Measurements from ENCODE around the gene TFPT. TPM values are rescaled to one million over a fixed set of nuclear protein-coding genes. Genes with fewer than 3 reads are reported as not detected.

The TFPT gene
- total RNA-seq, 1 donor from 2014 or later: 38.2 TPM

GRCh38 chr19:54094426-54095000 lies 20.9 kb downstream of the TFPT start:
- intact Hi-C loops (cut with micrococcal nuclease): no loop called here

DNA sequence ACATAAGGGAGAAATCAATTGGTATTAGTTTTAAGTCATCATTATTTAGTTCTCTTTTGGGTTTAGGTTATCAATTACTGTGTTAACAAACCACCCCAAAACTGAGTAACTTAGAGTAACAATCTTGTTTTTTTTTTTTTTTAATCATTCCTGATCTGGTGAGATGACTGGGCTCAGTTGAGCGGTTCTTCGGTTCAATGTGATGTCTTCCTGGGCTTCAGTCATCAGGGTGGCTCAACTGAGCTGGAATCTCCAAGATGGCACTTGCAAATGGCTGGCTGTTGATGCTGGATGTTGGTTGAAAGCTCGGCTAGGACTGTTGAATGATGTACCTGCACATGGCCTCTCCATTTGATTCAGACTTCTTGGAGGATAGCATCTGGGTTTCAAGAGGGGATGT lies 31.0 kb downstream of the TFPT start:
- intact Hi-C loops (cut with micrococcal nuclease): no loop called here

DNA sequence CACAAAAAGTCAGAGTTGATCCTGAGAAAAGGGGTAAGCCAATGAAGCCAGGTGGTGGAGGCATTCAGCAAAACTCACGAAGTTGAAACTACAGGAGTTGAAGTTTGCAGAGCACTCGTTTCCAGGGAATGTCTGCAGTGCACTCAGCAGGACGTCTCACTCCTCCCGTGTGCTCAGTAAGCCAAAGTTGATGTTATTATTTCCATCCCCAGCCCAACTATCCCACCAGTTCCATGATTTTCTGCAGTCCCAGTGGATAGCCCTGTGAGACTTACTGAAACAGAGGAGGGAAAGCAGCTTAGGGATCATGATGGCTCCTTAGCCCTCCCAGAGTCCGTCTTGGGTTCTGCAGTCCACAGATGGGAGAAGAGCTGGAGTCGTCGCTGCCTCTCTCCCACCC lies 34.4 kb downstream of the TFPT start, which contains the start of gene TARM1:
Gene TARM1 (minus strand): TSS at position 334 of the 400 bp plus-strand sequence. CDS start 25 bp downstream, at position 309.
- intact Hi-C loops (cut with micrococcal nuclease): no loop called here

DNA sequence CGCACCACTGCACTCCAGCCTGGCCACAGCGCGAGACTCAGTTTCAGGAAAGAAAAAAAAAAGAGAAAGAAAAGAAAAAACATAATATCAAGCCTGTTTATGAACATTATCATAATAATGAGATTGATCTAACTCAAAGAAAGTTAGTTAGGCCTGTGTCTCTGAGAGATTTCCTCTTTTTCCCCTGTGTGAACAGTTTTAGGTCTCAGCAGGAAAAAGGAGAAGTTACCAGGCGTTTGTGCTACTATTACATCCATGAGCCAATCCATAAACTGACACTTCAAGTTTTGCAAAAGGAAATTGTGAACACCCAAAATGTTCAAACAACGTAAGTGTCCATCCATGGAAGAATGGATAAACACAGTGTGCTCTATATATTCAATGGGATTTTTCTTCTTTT lies 38.1 kb downstream of the TFPT start:
- intact Hi-C loops (cut with micrococcal nuclease): no loop called here

DNA sequence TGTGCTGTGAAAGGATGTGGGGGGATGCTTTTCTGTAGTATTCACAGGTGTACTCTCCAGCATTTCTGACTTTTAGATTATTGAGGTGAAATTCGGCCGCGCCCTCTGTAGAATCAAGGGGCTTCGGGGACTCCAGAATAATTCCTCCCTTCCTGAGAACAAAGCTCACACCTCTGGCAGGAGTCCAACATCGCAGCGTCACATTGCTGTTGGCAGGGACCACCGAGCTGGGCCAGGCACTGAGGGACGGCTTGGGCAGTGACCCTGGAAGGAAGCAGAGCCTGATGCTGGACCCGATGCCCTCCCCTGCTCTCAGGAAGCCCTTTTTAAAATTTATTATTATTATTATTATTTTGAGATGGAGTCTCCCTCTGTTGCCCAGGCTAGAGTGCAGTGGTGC lies 40.6 kb downstream of the TFPT start:
- intact Hi-C loops (cut with micrococcal nuclease): no loop called here

GRCh38 chr19:54073829-54074228 lies 41.6 kb downstream of the TFPT start:
- intact Hi-C loops (cut with micrococcal nuclease): no loop called here

DNA sequence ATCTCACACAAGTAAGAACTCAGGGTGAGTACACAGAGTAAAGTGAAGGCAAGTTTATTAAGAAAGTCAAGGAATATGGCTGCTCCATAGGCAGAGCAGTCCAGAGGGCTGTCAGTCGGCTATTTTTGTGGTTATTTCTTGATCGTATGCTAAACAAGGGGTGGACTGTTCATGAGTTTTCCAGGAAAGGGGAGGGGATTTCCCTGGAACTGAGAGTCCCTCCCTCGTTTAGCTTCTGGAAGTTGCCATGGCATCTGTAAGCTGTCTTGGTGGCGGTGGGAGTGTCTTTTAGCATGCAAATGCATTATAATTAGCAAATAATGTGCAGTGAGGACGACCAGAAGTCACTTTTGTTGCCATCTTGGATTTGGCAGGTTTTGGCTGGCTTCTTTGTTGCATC lies 46.0 kb downstream of the TFPT start:
- intact Hi-C loops (cut with micrococcal nuclease): no loop called here

DNA sequence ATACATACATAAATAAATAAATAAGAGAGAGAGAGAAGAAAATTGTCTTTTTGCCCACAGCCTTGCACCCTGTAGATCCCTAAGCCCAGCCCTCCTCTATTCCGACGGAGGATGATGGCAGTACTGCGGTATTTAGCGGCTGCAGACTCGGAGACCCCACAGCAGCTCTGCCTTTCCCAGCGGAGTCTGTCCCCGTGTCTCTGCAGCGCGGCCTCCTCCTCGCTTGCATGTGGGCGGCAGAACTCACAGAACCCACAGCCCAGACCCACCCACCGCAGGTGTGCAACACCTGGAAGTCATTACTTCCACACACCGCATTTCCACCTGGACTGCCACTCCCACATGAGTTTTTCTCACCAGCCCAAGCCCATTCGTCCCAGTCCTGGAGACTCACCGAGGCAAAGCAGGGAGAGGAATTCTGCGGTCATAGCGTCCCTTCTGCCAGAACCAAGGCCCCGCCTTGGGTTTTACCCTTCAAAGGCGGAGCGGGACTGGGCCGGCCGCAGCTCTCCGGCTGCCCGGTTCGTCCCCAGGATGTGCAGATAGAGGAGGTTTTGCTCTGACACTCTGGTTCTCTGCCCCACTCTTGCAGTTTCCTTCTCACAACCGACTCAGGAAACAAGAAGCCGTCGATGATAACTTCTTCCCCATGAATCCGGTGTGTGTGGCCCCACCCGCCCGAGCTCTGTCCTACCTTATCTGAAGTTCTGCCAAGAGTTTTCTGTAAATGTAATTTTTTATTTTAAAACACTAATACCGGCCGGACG lies 51.9 kb downstream of the TFPT start, which contains the start of gene VSTM1:
Gene VSTM1 (minus strand): TSS at position 548 of the 767 bp plus-strand sequence. CDS start 120 bp downstream, at position 428.
- intact Hi-C loops (cut with micrococcal nuclease): no loop called here

GRCh38 chr19:54062643-54063042 lies 52.8 kb downstream of the TFPT start:
- intact Hi-C loops (cut with micrococcal nuclease): no loop called here

Other genes starting within 250 kb of the TFPT start
- 122 and 124 TPM in 2 replicates for gene MYADM, start 247.8 kb downstream of the TFPT start, total RNA-seq
- 0.50 TPM in 1 of 2 replicates, not detected in the other for gene PRKCG, start 233.5 kb downstream of the TFPT start, total RNA-seq
- not detected in 2 replicates for gene CACNG7, start 206.4 kb downstream of the TFPT start, total RNA-seq
- not detected in 2 replicates for gene CACNG8, start 152.7 kb downstream of the TFPT start, total RNA-seq
- not detected in 2 replicates for gene CACNG6, start 124.0 kb downstream of the TFPT start, total RNA-seq
- gene VSTM1, start 51.8 kb downstream of the TFPT start, total RNA-seq: not detected in 2 replicates
- not detected in 2 replicates for gene TARM1, start 34.3 kb downstream of the TFPT start, total RNA-seq
- gene OSCAR, start 14.9 kb downstream of the TFPT start, total RNA-seq: 0.14 TPM in 1 of 2 replicates, not detected in the other
- 109 and 114 TPM in 2 replicates for gene NDUFA3, start 12.8 kb downstream of the TFPT start, total RNA-seq
- gene PRPF31, start 97 bp upstream of the TFPT start, total RNA-seq: 71.3 and 75.9 TPM in 2 replicates
- gene CNOT3, start 22.1 kb upstream of the TFPT start, total RNA-seq: 61.0 and 61.1 TPM in 2 replicates
- 6.4 and 7.0 TPM in 2 replicates for gene LENG1, start 44.1 kb upstream of the TFPT start, total RNA-seq
- 3.5 and 3.9 TPM in 2 replicates for gene TMC4, start 57.5 kb upstream of the TFPT start, total RNA-seq
- gene MBOAT7, start 73.9 kb upstream of the TFPT start, total RNA-seq: 107 and 115 TPM in 2 replicates
- gene TSEN34, start 75.7 kb upstream of the TFPT start, total RNA-seq: 7.3 and 8.9 TPM in 2 replicates
- gene RPS9, start 85.2 kb upstream of the TFPT start, total RNA-seq: 1,209 and 1,241 TPM in 2 replicates
- gene LILRB3, start 107.3 kb upstream of the TFPT start, total RNA-seq: 0.14 and 0.61 TPM in 2 replicates
- 0.20 TPM in 1 of 2 replicates, not detected in the other for gene LILRA6, start 127.1 kb upstream of the TFPT start, total RNA-seq
- gene LILRB5, start 141.6 kb upstream of the TFPT start, total RNA-seq: not detected in 2 replicates
- gene LILRB2, start 165.5 kb upstream of the TFPT start, total RNA-seq: not detected in 2 replicates
- gene LILRA5, start 197.5 kb upstream of the TFPT start, total RNA-seq: not detected in 2 replicates
- not detected in 2 replicates for gene LILRA4, start 223.5 kb upstream of the TFPT start, total RNA-seq
- 81.2 and 82.9 TPM in 2 replicates for gene LAIR1, start 249.3 kb upstream of the TFPT start, total RNA-seq